H9 (cell line): ENCODE data around the gene BTRC. TPM values are rescaled to one million over a fixed set of nuclear protein-coding genes. Genes with fewer than 3 reads are reported as not detected.

Source experiments
- DNase-seq: peaks from one replicate; pipeline ENCODE4 v3.0.0-alpha.2; 2017
- H2AFZ ChIP-seq: one replicate; pipeline ENCODE4 v1.6.1; 2013; ENCODE audit warnings: mild to moderate bottlenecking, low read length, control low read depth, moderate library complexity
- H2AK5ac ChIP-seq: 2 replicates; pipeline ENCODE4 v1.6.1; 2013; ENCODE audit warnings: low read length, control low read depth, mixed read lengths; ENCODE audit not compliant: insufficient read length
- H2BK120ac ChIP-seq: one replicate; pipeline ENCODE4 v1.6.1; 2013; ENCODE audit warnings: low read depth, mild to moderate bottlenecking, low read length, control low read depth, inconsistent platforms; ENCODE audit not compliant: poor library complexity, severe bottlenecking
- H2BK12ac ChIP-seq: 2 replicates; pipeline ENCODE4 v1.6.1; 2013; ENCODE audit warnings: low read length, control low read depth, mixed read lengths, low read depth; ENCODE audit not compliant: insufficient read length
- H2BK15ac ChIP-seq: 2 replicates; pipeline ENCODE4 v1.6.1; 2013; ENCODE audit warnings: low read depth, low read length, control low read depth
- H2BK20ac ChIP-seq: one replicate; pipeline ENCODE4 v1.6.1; 2013; ENCODE audit warnings: low read depth, mild to moderate bottlenecking, low read length, control low read depth, inconsistent platforms; ENCODE audit not compliant: poor library complexity, severe bottlenecking
- H2BK5ac ChIP-seq: 2 replicates; pipeline ENCODE4 v1.6.1; 2013; ENCODE audit warnings: low read length, control low read depth, mixed read lengths; ENCODE audit not compliant: insufficient read length
- H3K14ac ChIP-seq: 2 replicates; pipeline ENCODE4 v1.6.1; 2013; ENCODE audit warnings: low read length, control low read depth; ENCODE audit not compliant: insufficient read depth
- H3K18ac ChIP-seq: 2 replicates; pipeline ENCODE4 v1.6.1; 2013; ENCODE audit warnings: low read depth, mild to moderate bottlenecking, mixed read lengths, low read length, control low read depth; ENCODE audit not compliant: insufficient read length
- H3K23ac ChIP-seq: 2 replicates; pipeline ENCODE4 v1.6.1; 2013; ENCODE audit warnings: low read length, control low read depth, mixed read lengths, low read depth; ENCODE audit not compliant: insufficient read length
- H3K23me2 ChIP-seq: 2 replicates; pipeline ENCODE4 v1.6.1; 2013; ENCODE audit warnings: low read depth, mild to moderate bottlenecking, mixed read lengths, low read length, control low read depth; ENCODE audit not compliant: insufficient read length, poor library complexity, severe bottlenecking
- H3K27ac ChIP-seq: 2 replicates; pipeline ENCODE4 v1.5.1; 2013; ENCODE audit warnings: low read length, control low read depth, mixed read lengths, low read depth; ENCODE audit not compliant: insufficient read length
- H3K27me3 ChIP-seq: 2 replicates; pipeline ENCODE4 v1.6.1; 2013; ENCODE audit warnings: low read length, control low read depth, inconsistent platforms; ENCODE audit not compliant: insufficient read depth
- H3K4ac ChIP-seq: 2 replicates; pipeline ENCODE4 v1.6.1; 2013; ENCODE audit warnings: low read depth, mild to moderate bottlenecking, control low read depth, inconsistent platforms, low read length, moderate library complexity
- H3K4me1 ChIP-seq: 2 replicates; pipeline ENCODE4 v1.6.1; 2013; ENCODE audit warnings: low read length, control low read depth, inconsistent platforms; ENCODE audit not compliant: insufficient read depth
- H3K4me2 ChIP-seq: 2 replicates; pipeline ENCODE4 v1.6.1; 2013; ENCODE audit warnings: low read length, control low read depth, mixed read lengths; ENCODE audit not compliant: insufficient read length, insufficient read depth
- H3K56ac ChIP-seq: 2 replicates; pipeline ENCODE4 v1.6.1; 2013; ENCODE audit warnings: low read depth, mild to moderate bottlenecking, mixed read lengths, low read length, control low read depth; ENCODE audit not compliant: insufficient read length
- H3K79me1 ChIP-seq: 2 replicates; pipeline ENCODE4 v1.6.1; 2013; ENCODE audit warnings: low read depth, mild to moderate bottlenecking, moderate library complexity, low read length, control low read depth, inconsistent platforms; ENCODE audit not compliant: insufficient read depth, poor library complexity, severe bottlenecking
- H3K79me2 ChIP-seq: 2 replicates; pipeline ENCODE4 v1.6.1; 2013; ENCODE audit warnings: low read length, control low read depth, inconsistent platforms; ENCODE audit not compliant: insufficient read depth
- H3K9ac ChIP-seq: 2 replicates; pipeline ENCODE4 v1.6.1; 2013; ENCODE audit warnings: low read length, control low read depth, mixed read lengths; ENCODE audit not compliant: insufficient read length; ENCODE audit errors: extremely low read depth
- H3K9me3 ChIP-seq: one replicate; pipeline ENCODE4 v1.6.1; 2013; ENCODE audit warnings: low read depth, low read length, inconsistent platforms; ENCODE audit not compliant: control insufficient read depth
- H3T11ph ChIP-seq: one replicate; pipeline ENCODE4 v1.6.1; 2013; ENCODE audit warnings: mild to moderate bottlenecking, low read length, control low read depth, inconsistent platforms
- H4K20me1 ChIP-seq: one replicate; pipeline ENCODE4 v1.6.1; 2013; ENCODE audit not compliant: control insufficient read depth, insufficient read length, insufficient read depth
- H4K5ac ChIP-seq: 2 replicates; pipeline ENCODE4 v1.6.1; 2013; ENCODE audit warnings: low read depth, mild to moderate bottlenecking, mixed read lengths, low read length, control low read depth; ENCODE audit not compliant: insufficient read length
- H4K8ac ChIP-seq: replicated peaks from 2 replicates; pipeline ENCODE4 v1.6.1; 2013; ENCODE audit warnings: low read length, control low read depth, mixed read lengths, low read depth; ENCODE audit not compliant: insufficient read length
- H4K91ac ChIP-seq: 2 replicates; pipeline ENCODE4 v1.6.1; 2013; ENCODE audit warnings: low read depth, mild to moderate bottlenecking, moderate library complexity, mixed read lengths, low read length, control low read depth; ENCODE audit not compliant: insufficient read length
- H3K27ac Mint-ChIP-seq, 3 experiments: 2 replicates in 2 of 3; 3 replicates in 1 of 3; pipeline ENCODE4 v1.8.0; 2020 to 2021; ENCODE audit warnings: mixed read lengths in 3 of 3, mild to moderate bottlenecking in 1 of 3, moderate library complexity in 1 of 3
- H3K27me3 Mint-ChIP-seq: 2 replicates; pipeline ENCODE4 v1.8.0; 2021; ENCODE audit warnings: low read depth, mild to moderate bottlenecking, moderate library complexity, mixed read lengths
- H3K36me3 Mint-ChIP-seq, 3 experiments: 2 replicates in 2 of 3; 3 replicates in 1 of 3; pipeline ENCODE4 v1.8.0; 2020 to 2021; ENCODE audit warnings: low read depth in 3 of 3, mixed read lengths in 3 of 3; ENCODE audit not compliant: insufficient read depth in 1 of 3
- H3K4me1 Mint-ChIP-seq, 2 experiments: 2 replicates each; pipeline ENCODE4 v1.8.0; 2020; ENCODE audit warnings: mixed read lengths in 2 of 2
- H3K4me3 Mint-ChIP-seq, 2 experiments: 2 replicates in 1 of 2; 3 replicates in 1 of 2; pipeline ENCODE4 v1.8.0; 2020 to 2021; ENCODE audit warnings: mild to moderate bottlenecking in 2 of 2, mixed read lengths in 2 of 2, moderate library complexity in 1 of 2
- H3K9me3 Mint-ChIP-seq, 2 experiments: 2 replicates in 1 of 2; 3 replicates in 1 of 2; pipeline ENCODE4 v1.8.0; 2020; ENCODE audit warnings: mild to moderate bottlenecking in 2 of 2, mixed read lengths in 2 of 2, moderate library complexity in 1 of 2
- CTCF ChIP-seq: fragments of 200-600 bp; sonication (generic); conservative IDR thresholded peaks from 3 replicates; pipeline ENCODE4 v1.8.0; 2021; ENCODE audit warnings: antibody characterized with exemption, mild to moderate bottlenecking
- WGBS: extraction: QIAGEN DNeasy Blood & Tissue Kit; methylation state at CpG from one replicate; pipeline ENCODE4 v1.1.7; 2013; ENCODE audit warnings: missing lambda C conversion rate, low lambda C conversion rate, mixed read lengths; ENCODE audit not compliant: insufficient read length; ENCODE audit errors: extremely low coverage; 5-methylcytosine and 5-hydroxymethylcytosine counted together
- total RNA-seq: library from RNA; stranded (reverse); gene quantifications from 2 replicates; pipeline ENCODE4 v1.2.1, GENCODE V29; 2021

BTRC gene
- total RNA-seq, 1 experiment from 2014 or later, result 24.2 TPM

- DNase-seq, result peak; percentile 79
- H3K9me3 ChIP-seq, result no peaks in the 10 kb centered on the region
- H3K56ac ChIP-seq, result no peak overlapping the region
- H2BK12ac ChIP-seq, result no peak overlapping the region
- peaks cover 14% of the 10 kb centered on the region; the same call in 1 of the 2 replicates for H3K27me3 ChIP-seq
- H2BK15ac ChIP-seq, result no peak overlapping the region
- no peak overlapping the region for H4K91ac ChIP-seq
- peaks cover 16% of the 10 kb centered on the region for H3K23me2 ChIP-seq
- Mint-ChIP-seq H3K27me3 (peaks cover 85% of the 10 kb centered on the region), H3K9me3 (no peaks in the 10 kb centered on the region; a peak in 2 of 5 replicates), H3K36me3 (no peaks in the 10 kb centered on the region; a peak in 1 of 7 replicates), H3K4me1 (peaks cover 33 to 40% of the 10 kb centered on the region in 2 experiments), H3K4me3 (peak overlapping the region; percentile 68 to 83), H3K27ac (no peak overlapping the region)
- no peak overlapping the region for H4K5ac ChIP-seq
- no peak overlapping the region for H2BK20ac ChIP-seq
- no CpG with 5 or more reads among the region's 56 CpGs for WGBS
- no peak overlapping the region for H3K14ac ChIP-seq
- H2AFZ ChIP-seq, result no peak overlapping the region
- no peak overlapping the region for H4K8ac ChIP-seq
- no peaks in the 10 kb centered on the region for H3K79me1 ChIP-seq
- no peaks in the 10 kb centered on the region for H3K4me1 ChIP-seq
- H2BK5ac ChIP-seq, result no peak overlapping the region
- H3K18ac ChIP-seq, result no peak overlapping the region
- H3K79me2 ChIP-seq, result no peaks in the 10 kb centered on the region
- no peak overlapping the region for H3K9ac ChIP-seq
- no peak overlapping the region for H3K27ac ChIP-seq
- no peak overlapping the region for H3T11ph ChIP-seq
- no peak overlapping the region for H3K23ac ChIP-seq
- peak; percentile 98 for TF ChIP-seq CTCF
- H3K4me2 ChIP-seq, result peak overlapping the region; percentile 82
- no peak overlapping the region for H3K4ac ChIP-seq
- no peaks in the 10 kb centered on the region for H4K20me1 ChIP-seq
- no peak overlapping the region for H2AK5ac ChIP-seq
- H2BK120ac ChIP-seq, result no peak overlapping the region
These were observed 215.9 kb downstream of the BTRC start for GRCh38 chr10:101569622-101570427.
